Measurements from ENCODE around the gene CACNA1B. TPM values are rescaled to one million over a fixed set of nuclear protein-coding genes. Genes with fewer than 3 reads are reported as not detected.

CACNA1B gene
- total and polyA plus RNA-seq, 4 donors, result 0.01 to 0.20 (median 0.09) TPM; not detected in 1

- no peak overlapping the region for H3K9ac ChIP-seq (ENCODE audit: insufficient read depth in 1 of 2, low read length in 2 of 2)
- 78 to 86% methylated on average over 7 of the region's 7 CpGs for WGBS, 2 donors
- no peak for ATAC-seq (ENCODE audit: insufficient read depth, low FRiP score)
These were observed 111.6 kb downstream of the CACNA1B start for GRCh38 chr9:137989156-137989555.

DNA sequence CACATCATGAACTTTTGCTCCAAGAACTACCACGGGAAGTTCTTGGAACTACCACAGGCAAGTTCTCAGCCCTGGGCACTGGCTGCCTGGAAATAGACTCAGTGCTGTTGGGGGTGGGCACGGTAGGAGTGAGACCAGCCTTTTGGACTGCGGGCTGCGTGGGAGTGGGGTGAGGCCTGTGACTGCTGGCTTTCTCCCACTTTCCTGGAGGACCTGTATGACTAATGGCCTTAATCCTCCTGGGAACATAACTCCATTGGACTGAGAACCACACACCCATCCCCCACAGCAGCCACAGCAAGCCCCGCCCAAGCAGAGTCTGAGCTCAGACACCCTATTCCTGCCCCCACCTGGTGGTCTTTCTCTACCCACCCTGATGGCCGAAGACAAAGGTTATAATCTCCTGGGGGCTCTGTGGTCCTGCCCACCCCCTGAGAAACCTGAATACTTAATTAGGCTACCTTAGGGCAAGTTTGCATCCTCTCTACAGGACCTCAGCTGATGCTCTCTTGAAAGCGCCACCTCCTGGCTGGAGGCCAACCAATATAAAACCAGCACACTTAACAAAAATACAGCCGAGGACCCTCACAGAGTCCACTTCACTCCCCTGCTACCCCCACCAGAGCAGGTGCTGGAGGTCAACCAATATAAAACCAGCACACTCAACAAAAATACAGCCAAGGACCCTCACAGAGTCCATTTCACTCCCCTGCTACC is 112.6 kb downstream of the CACNA1B start:
- no peaks in the 10 kb centered on the region for H3K27me3 ChIP-seq (ENCODE audit: control insufficient read depth in 3 of 3, insufficient read depth in 3 of 3, low read length in 2 of 3)

More at GRCh38 chr9:137989156-137989555, 111.6 kb downstream of the CACNA1B start:
- H3K27ac ChIP-seq (ENCODE audit: low read depth in 1 of 2, low read length in 1 of 2), result no peak overlapping the region
- no peaks in the 10 kb centered on the region for H3K36me3 ChIP-seq (ENCODE audit: control insufficient read depth in 4 of 4, insufficient read depth in 4 of 4, low read length in 4 of 4)
- no peaks in the 10 kb centered on the region for H3K9me3 ChIP-seq (ENCODE audit: control insufficient read depth in 4 of 4, insufficient read depth in 3 of 4, low read length in 3 of 4)
- no peaks in the 10 kb centered on the region for H3K4me1 ChIP-seq (ENCODE audit: control insufficient read depth in 5 of 5, insufficient read depth in 5 of 5, low read length in 5 of 5)
- TF ChIP-seq CTCF (IDR thresholded peaks at IDR 0.05; ENCODE audit: control extremely low read depth, extremely low read depth), result no peak
- no peaks in the 10 kb centered on the region for H3K27me3 ChIP-seq (ENCODE audit: control insufficient read depth in 3 of 3, insufficient read depth in 3 of 3, low read length in 2 of 3)
- DNase-seq, result no peak
- no peak overlapping the region for H3K4me3 ChIP-seq

DNA sequence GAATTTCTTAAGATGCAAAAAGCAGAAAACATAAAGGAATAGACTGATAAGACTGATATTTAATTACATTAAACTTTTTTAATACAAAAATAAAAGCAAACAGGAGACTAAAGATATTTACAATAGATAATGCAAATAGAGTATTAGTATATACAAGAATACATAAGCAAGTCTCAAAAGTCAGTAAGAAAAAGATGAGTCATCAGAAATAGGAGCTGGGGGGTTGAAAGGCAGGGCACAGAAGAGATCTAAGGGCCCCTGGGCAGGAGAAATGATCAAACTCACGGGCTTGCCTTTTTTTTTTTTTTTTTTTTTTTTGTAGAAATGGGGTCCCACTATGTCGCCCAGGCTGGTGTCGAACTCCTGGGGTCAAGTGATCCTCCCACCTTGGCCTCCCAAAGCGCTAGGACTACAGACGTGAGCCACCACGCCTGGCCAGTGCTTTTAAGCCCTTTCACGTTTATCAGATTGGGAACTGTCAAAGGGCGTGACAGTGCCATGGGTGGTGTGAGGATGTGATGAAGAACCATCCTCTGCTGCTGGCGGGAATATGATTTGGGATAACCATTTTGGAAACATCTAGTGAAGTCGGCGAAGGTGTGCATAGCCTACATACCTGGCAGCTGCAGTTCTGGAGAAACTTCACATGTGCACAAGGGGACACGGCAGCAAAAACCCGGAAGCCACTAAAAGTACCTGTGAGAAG is 126.1 kb downstream of the CACNA1B start:
- WGBS, 2 donors, result 90 to 94% methylated on average over 13 of the region's 13 CpGs
- H3K4me1 ChIP-seq (ENCODE audit: control insufficient read depth in 5 of 5, insufficient read depth in 5 of 5, low read length in 5 of 5), result no peaks in the 10 kb centered on the region
- peaks cover 0 to 3% (median 0%) of the 10 kb centered on the region in 3 donors for H3K27me3 ChIP-seq (ENCODE audit: control insufficient read depth in 3 of 3, insufficient read depth in 3 of 3, low read length in 2 of 3)
- no peaks in the 10 kb centered on the region for H3K36me3 ChIP-seq (ENCODE audit: control insufficient read depth in 4 of 4, insufficient read depth in 4 of 4, low read length in 4 of 4)
- TF ChIP-seq CTCF (IDR thresholded peaks at IDR 0.05; ENCODE audit: control extremely low read depth, extremely low read depth), result no peak
- ATAC-seq (ENCODE audit: insufficient read depth, low FRiP score), result no peak
- no peak overlapping the region for H3K9ac ChIP-seq (ENCODE audit: insufficient read depth in 1 of 2, low read length in 2 of 2)
- H3K27ac ChIP-seq (ENCODE audit: low read depth in 1 of 2, low read length in 1 of 2), result no peak overlapping the region
- H3K9me3 ChIP-seq (ENCODE audit: control insufficient read depth in 4 of 4, insufficient read depth in 3 of 4, low read length in 3 of 4), result peaks cover 0 to 2% (median 0%) of the 10 kb centered on the region in 4 donors
- no peak for DNase-seq
- no peak overlapping the region for H3K4me3 ChIP-seq

More for the DNA sequence above, 112.6 kb downstream of the CACNA1B start:
- no peak overlapping the region for H3K9ac ChIP-seq (ENCODE audit: insufficient read depth in 1 of 2, low read length in 2 of 2)
- no peaks in the 10 kb centered on the region for H3K4me1 ChIP-seq (ENCODE audit: control insufficient read depth in 5 of 5, insufficient read depth in 5 of 5, low read length in 5 of 5)
- H3K4me3 ChIP-seq, result no peak overlapping the region
- no peak for DNase-seq
- H3K27ac ChIP-seq (ENCODE audit: low read depth in 1 of 2, low read length in 1 of 2), result no peak overlapping the region
- ATAC-seq (ENCODE audit: insufficient read depth, low FRiP score), result no peak
- H3K9me3 ChIP-seq (ENCODE audit: control insufficient read depth in 4 of 4, insufficient read depth in 3 of 4, low read length in 3 of 4), result no peaks in the 10 kb centered on the region
- no peaks in the 10 kb centered on the region for H3K36me3 ChIP-seq (ENCODE audit: control insufficient read depth in 4 of 4, insufficient read depth in 4 of 4, low read length in 4 of 4)
- 90 to 97% methylated on average over 8 of the region's 8 CpGs for WGBS, 2 donors
- no peak for TF ChIP-seq CTCF (IDR thresholded peaks at IDR 0.05; ENCODE audit: control extremely low read depth, extremely low read depth)

Measured in lung (tissue), 12 donors.